ENCODE data around the gene CD38. TPM values are rescaled to one million over a fixed set of nuclear protein-coding genes. Genes with fewer than 3 reads are reported as not detected.

Gene CD38
- polyA plus RNA-seq, 1 donor (not counting 4 experiments of a cell fraction or from before 2014, with no cell fraction given) = 0.08 TPM

DNA sequence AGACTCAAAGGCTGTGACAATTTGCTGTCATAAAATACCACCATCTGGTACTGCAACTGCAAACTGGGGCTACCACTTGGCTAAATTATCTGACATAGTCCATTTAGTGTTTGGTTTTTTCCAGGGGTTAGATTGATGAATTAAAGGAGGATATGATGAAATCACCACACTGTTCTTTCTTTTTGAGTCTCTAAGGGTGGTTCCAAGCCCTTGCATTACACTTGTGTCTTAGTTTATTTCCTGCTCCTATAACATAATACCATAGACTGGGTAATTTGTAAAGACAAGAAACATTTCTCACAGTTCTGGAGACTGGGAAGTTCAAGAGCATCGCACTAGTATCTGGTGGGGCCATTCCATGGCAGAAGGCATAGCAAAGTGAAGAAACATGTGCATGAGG, 32.0 kb upstream of the CD38 start:
- dilution Hi-C loops (cut with MboI; ENCODE audit: extremely low pct_ligation_motif_present, low sequenced_read_pairs) = no loop called here
- Histone ChIP-seq H4K20me1 (ENCODE audit: control insufficient read depth, extremely low read depth, insufficient read depth, low read length) (no peaks in the 10 kb centered on the region), H3K9me3 (ENCODE audit: control insufficient read depth, low read depth, low read length) (peaks cover 2% of the 10 kb centered on the region), H3K4me2 (ENCODE audit: control insufficient read depth, extremely low read depth, insufficient read depth, low read depth, low read length) (no peak overlapping the region), H3K36me3 (ENCODE audit: control insufficient read depth in 2 of 2, extremely low read depth in 1 of 2, insufficient read depth in 2 of 2, low read length in 2 of 2) (no peaks in the 10 kb centered on the region), H3K79me2 (ENCODE audit: control insufficient read depth, insufficient read depth, low read length) (no peaks in the 10 kb centered on the region), H3K4me1 (ENCODE audit: control insufficient read depth, extremely low read depth, insufficient read depth, low read length) (no peaks in the 10 kb centered on the region), H3K27ac (ENCODE audit: control insufficient read depth, insufficient read depth, low read length) (no peak overlapping the region), H3K9ac (ENCODE audit: control insufficient read depth, extremely low read depth, insufficient read depth, low read length) (no peak overlapping the region), H2AFZ (ENCODE audit: control insufficient read depth, low read length) (no peak overlapping the region), H3K4me3 (ENCODE audit: control insufficient read depth in 2 of 3, extremely low read depth in 1 of 3, insufficient read depth in 2 of 3, low read depth in 1 of 3, low read length in 3 of 3) (no peak overlapping the region), H3K9me1 (ENCODE audit: control insufficient read depth, extremely low read depth, insufficient read depth, low read length) (no peaks in the 10 kb centered on the region), H3K27me3 (ENCODE audit: control insufficient read depth, extremely low read depth, insufficient read depth, low read length) (no peaks in the 10 kb centered on the region)
- no peak for DNase-seq (ENCODE audit: low read depth, low spot score)
- no peak for FAIRE-seq
- TF ChIP-seq, protein P1, sequence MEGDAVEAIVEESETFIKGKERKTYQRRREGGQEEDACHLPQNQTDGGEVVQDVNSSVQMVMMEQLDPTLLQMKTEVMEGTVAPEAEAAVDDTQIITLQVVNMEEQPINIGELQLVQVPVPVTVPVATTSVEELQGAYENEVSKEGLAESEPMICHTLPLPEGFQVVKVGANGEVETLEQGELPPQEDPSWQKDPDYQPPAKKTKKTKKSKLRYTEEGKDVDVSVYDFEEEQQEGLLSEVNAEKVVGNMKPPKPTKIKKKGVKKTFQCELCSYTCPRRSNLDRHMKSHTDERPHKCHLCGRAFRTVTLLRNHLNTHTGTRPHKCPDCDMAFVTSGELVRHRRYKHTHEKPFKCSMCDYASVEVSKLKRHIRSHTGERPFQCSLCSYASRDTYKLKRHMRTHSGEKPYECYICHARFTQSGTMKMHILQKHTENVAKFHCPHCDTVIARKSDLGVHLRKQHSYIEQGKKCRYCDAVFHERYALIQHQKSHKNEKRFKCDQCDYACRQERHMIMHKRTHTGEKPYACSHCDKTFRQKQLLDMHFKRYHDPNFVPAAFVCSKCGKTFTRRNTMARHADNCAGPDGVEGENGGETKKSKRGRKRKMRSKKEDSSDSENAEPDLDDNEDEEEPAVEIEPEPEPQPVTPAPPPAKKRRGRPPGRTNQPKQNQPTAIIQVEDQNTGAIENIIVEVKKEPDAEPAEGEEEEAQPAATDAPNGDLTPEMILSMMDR (optimal IDR thresholded peaks at IDR 0.05 in 1 of 3, IDR thresholded peaks at IDR 0.05 in 1 of 3, conservative IDR thresholded peaks at IDR 0.05 in 1 of 3; ENCODE audit: extremely low read depth in 1 of 3, insufficient read depth in 2 of 3, low read length in 3 of 3) = no peak
- no peak for TF ChIP-seq EZH2 (IDR thresholded peaks at IDR 0.05; ENCODE audit: low read length)

DNA sequence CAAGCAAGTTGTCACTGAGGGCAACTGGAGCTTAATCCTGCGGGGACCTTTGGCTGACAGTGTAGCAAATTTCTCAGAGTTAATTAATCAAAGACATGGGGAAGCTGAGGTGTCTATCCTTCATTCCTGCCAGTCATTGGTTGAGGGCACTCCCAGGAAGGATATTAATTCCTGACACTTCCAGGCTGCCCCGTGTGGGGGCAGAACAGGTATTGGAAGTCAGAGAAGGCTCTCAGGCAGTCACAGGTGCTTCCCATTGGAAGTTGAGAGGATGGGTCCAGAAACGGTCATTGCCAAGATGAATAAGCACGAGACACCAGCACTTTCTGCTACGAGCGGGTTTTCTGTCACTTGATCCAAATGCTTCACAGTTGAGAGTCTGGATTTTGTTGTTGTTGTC, 29.1 kb upstream of the CD38 start:
- dilution Hi-C loops (cut with MboI; ENCODE audit: extremely low pct_ligation_motif_present, low sequenced_read_pairs) = no loop called here
- no peaks in the 10 kb centered on the region for H3K9me3 ChIP-seq (ENCODE audit: control insufficient read depth, low read depth, low read length)
- no peaks in the 10 kb centered on the region for H3K9me1 ChIP-seq (ENCODE audit: control insufficient read depth, extremely low read depth, insufficient read depth, low read length)
- H3K4me2 ChIP-seq (ENCODE audit: control insufficient read depth, extremely low read depth, insufficient read depth, low read depth, low read length) = no peak overlapping the region
- FAIRE-seq (no peak), DNase-seq (ENCODE audit: low read depth, low spot score) (no peak)
- no peak overlapping the region for H3K27ac ChIP-seq (ENCODE audit: control insufficient read depth, insufficient read depth, low read length)
- H3K9ac ChIP-seq (ENCODE audit: control insufficient read depth, extremely low read depth, insufficient read depth, low read length) = no peak overlapping the region
- no peaks in the 10 kb centered on the region for H3K36me3 ChIP-seq (ENCODE audit: control insufficient read depth in 2 of 2, extremely low read depth in 1 of 2, insufficient read depth in 2 of 2, low read length in 2 of 2)
- H3K27me3 ChIP-seq (ENCODE audit: control insufficient read depth, extremely low read depth, insufficient read depth, low read length) = no peaks in the 10 kb centered on the region
- no peaks in the 10 kb centered on the region for H3K4me1 ChIP-seq (ENCODE audit: control insufficient read depth, extremely low read depth, insufficient read depth, low read length)
- no peak overlapping the region for H2AFZ ChIP-seq (ENCODE audit: control insufficient read depth, low read length)
- TF ChIP-seq EZH2 (IDR thresholded peaks at IDR 0.05; ENCODE audit: low read length) = no peak
- TF ChIP-seq, protein P1 (optimal IDR thresholded peaks at IDR 0.05 in 1 of 3, IDR thresholded peaks at IDR 0.05 in 1 of 3, conservative IDR thresholded peaks at IDR 0.05 in 1 of 3; ENCODE audit: extremely low read depth in 1 of 3, insufficient read depth in 2 of 3, low read length in 3 of 3) = no peak
- no peaks in the 10 kb centered on the region for H4K20me1 ChIP-seq (ENCODE audit: control insufficient read depth, extremely low read depth, insufficient read depth, low read length)
- H3K4me3 ChIP-seq (ENCODE audit: control insufficient read depth in 2 of 3, extremely low read depth in 1 of 3, insufficient read depth in 2 of 3, low read depth in 1 of 3, low read length in 3 of 3) = no peak overlapping the region
- no peaks in the 10 kb centered on the region for H3K79me2 ChIP-seq (ENCODE audit: control insufficient read depth, insufficient read depth, low read length)

Measured in keratinocyte (primary cell).